ENCODE measurements around the gene FOSL2.

DNA sequence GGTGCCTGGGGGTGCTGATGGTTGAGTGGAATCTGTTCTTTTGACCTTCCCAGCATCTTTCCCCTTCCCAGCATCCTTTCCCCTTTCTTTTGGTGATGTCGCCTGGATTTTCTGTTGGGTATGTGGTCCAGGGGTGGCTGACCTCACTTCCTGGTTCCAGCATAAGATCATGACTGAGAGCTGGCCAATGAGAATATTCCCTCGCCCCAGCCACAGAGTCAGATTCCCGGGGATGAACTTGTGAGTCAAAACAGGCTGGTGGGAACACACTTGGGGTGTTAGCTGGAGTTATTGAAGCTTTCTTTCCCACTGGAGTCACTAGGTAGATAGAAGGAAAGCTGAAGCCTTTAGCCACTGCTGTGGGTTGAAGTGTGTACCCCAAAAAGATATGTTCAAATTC lies 28.0 kb upstream of the FOSL2 start:
- TF ChIP-seq, protein P1, sequence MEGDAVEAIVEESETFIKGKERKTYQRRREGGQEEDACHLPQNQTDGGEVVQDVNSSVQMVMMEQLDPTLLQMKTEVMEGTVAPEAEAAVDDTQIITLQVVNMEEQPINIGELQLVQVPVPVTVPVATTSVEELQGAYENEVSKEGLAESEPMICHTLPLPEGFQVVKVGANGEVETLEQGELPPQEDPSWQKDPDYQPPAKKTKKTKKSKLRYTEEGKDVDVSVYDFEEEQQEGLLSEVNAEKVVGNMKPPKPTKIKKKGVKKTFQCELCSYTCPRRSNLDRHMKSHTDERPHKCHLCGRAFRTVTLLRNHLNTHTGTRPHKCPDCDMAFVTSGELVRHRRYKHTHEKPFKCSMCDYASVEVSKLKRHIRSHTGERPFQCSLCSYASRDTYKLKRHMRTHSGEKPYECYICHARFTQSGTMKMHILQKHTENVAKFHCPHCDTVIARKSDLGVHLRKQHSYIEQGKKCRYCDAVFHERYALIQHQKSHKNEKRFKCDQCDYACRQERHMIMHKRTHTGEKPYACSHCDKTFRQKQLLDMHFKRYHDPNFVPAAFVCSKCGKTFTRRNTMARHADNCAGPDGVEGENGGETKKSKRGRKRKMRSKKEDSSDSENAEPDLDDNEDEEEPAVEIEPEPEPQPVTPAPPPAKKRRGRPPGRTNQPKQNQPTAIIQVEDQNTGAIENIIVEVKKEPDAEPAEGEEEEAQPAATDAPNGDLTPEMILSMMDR (conservative IDR thresholded peaks at IDR 0.05; ENCODE audit: low read length) = no peak
- TF ChIP-seq EZH2phosphoT487 (IDR thresholded peaks at IDR 0.05; ENCODE audit: borderline replicate concordance, low read depth, low read length) = no peak
